Ishikawa (cell line): ENCODE measurements around the gene ZNF565.

Experiments used
- EGR1 ChIP-seq: IDR thresholded peaks from 2 replicates; pipeline ENCODE4 v1.6.1; 2012
- EP300 ChIP-seq: IDR thresholded peaks from 2 replicates; pipeline ENCODE4 v1.6.1; 2012; ENCODE audit warnings: borderline replicate concordance
- RAD21 ChIP-seq: IDR thresholded peaks from 2 replicates; pipeline ENCODE4 v1.6.1; 2012; ENCODE audit warnings: low read depth
- TAF1 ChIP-seq: IDR thresholded peaks from 2 replicates; pipeline ENCODE4 v1.6.1; 2012; ENCODE audit warnings: low read depth, mild to moderate bottlenecking
- YY1 ChIP-seq: IDR thresholded peaks from 2 replicates; pipeline ENCODE4 v1.6.1; 2012; ENCODE audit warnings: low read depth
- TF ChIP-seq, protein P1 (sequence below): IDR thresholded peaks from 2 replicates; pipeline ENCODE4 v1.6.1; 2012; ENCODE audit warnings: low read depth, mild to moderate bottlenecking
- TF ChIP-seq, protein P2 (sequence below): IDR thresholded peaks from 2 replicates; pipeline ENCODE4 v1.6.1; 2012
- TF ChIP-seq, protein P3 (sequence below): IDR thresholded peaks from 2 replicates; pipeline ENCODE4 v1.6.1; 2012

DNA sequence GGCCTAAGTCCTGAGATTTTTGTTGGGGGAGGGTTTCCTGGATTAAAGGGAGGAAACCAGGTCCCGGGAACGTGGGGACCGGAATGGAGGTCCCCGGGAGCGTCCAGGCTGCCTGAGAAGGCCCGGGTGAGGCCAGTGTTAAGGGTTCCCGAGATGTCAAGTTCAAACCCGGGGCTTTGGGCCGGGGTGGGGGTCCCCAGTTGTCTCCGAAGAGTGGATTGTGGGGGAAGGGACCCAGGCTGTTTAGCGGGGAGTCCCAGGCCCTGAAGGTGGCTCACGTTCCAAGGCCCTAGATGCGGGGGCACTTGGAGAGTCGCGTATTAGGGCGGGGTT lies 62.5 kb downstream of the ZNF565 start:
- TF ChIP-seq TAF1: no peak
- TF ChIP-seq, protein P1, sequence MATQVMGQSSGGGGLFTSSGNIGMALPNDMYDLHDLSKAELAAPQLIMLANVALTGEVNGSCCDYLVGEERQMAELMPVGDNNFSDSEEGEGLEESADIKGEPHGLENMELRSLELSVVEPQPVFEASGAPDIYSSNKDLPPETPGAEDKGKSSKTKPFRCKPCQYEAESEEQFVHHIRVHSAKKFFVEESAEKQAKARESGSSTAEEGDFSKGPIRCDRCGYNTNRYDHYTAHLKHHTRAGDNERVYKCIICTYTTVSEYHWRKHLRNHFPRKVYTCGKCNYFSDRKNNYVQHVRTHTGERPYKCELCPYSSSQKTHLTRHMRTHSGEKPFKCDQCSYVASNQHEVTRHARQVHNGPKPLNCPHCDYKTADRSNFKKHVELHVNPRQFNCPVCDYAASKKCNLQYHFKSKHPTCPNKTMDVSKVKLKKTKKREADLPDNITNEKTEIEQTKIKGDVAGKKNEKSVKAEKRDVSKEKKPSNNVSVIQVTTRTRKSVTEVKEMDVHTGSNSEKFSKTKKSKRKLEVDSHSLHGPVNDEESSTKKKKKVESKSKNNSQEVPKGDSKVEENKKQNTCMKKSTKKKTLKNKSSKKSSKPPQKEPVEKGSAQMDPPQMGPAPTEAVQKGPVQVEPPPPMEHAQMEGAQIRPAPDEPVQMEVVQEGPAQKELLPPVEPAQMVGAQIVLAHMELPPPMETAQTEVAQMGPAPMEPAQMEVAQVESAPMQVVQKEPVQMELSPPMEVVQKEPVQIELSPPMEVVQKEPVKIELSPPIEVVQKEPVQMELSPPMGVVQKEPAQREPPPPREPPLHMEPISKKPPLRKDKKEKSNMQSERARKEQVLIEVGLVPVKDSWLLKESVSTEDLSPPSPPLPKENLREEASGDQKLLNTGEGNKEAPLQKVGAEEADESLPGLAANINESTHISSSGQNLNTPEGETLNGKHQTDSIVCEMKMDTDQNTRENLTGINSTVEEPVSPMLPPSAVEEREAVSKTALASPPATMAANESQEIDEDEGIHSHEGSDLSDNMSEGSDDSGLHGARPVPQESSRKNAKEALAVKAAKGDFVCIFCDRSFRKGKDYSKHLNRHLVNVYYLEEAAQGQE: no peak
- TF ChIP-seq EGR1: no peak
- no peak for TF ChIP-seq RAD21
- no peak for TF ChIP-seq YY1
- TF ChIP-seq, protein P2, sequence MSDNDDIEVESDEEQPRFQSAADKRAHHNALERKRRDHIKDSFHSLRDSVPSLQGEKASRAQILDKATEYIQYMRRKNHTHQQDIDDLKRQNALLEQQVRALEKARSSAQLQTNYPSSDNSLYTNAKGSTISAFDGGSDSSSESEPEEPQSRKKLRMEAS: no peak
- TF ChIP-seq EP300: no peak
- TF ChIP-seq, protein P3, sequence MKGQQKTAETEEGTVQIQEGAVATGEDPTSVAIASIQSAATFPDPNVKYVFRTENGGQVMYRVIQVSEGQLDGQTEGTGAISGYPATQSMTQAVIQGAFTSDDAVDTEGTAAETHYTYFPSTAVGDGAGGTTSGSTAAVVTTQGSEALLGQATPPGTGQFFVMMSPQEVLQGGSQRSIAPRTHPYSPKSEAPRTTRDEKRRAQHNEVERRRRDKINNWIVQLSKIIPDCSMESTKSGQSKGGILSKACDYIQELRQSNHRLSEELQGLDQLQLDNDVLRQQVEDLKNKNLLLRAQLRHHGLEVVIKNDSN: no peak
